K562 (cell line): ENCODE results near the gene SRSF11. TPM values are rescaled to one million over a fixed set of nuclear protein-coding genes. Genes with fewer than 3 reads are reported as not detected.

Source experiments
- ATAC-seq: fragments of 200-7000 bp; cut with Tn5 transposase; 3 replicates; pipeline ENCODE4 v1.9.1; 2020; ENCODE audit warnings: moderate library complexity
- BruUV-seq: library from RNA; stranded (reverse); fragments of 400-500 nt; replicated peaks from 2 replicates; lab custom pipeline; 2021; lab: Mats Ljungman, UMichigan
- CTCF ChIA-PET: fragments of 300-600 bp; formaldehyde crosslinking; extraction: SDS; loops from one replicate; lab custom pipeline; 2021; ENCODE audit warnings: low intra/inter-chr PET ratio; lab: Yijun Ruan, JAX
- POLR2A ChIA-PET: fragments of 300-600, 350-650 bp; sonication (Branson Sonifier 250); formaldehyde crosslinking; extraction: SDS; loops from one replicate; lab custom pipeline; 2021; ENCODE audit warnings: antibody characterized with exemption, inconsistent platforms; lab: Yijun Ruan, JAX
- DNase-seq, 4 experiments: peaks; one replicate each; pipeline versions ENCODE4 v3.0.0 to v3.0.0-alpha.2; 2011 to 2018; ENCODE audit warnings: low spot score in 3 of 4, mixed read lengths in 3 of 4; ENCODE audit errors: extremely low read depth in 1 of 4
- FAIRE-seq: peaks from 2 replicates; lab custom pipeline; 2011; peaks lifted over from hg19 to GRCh38; lab: Jason Lieb, UNC
- H2AFZ ChIP-seq: 2 replicates; pipeline ENCODE4 v1.6.0; 2011; ENCODE audit warnings: low read depth, low read length, control low read depth, inconsistent platforms
- H3K27ac ChIP-seq: fragments of 200-600 bp; 3 replicates; pipeline ENCODE4 v1.8.0; 2011; ENCODE audit warnings: low read depth, mild to moderate bottlenecking, control low read depth, inconsistent platforms, low read length, moderate library complexity, mixed read lengths; ENCODE audit errors: extremely low read depth
- H3K27me3 ChIP-seq, 2 experiments: fragments of 300-600 bp in 1 of 2; 2 replicates in 1 of 2; 3 replicates in 1 of 2; pipeline versions ENCODE4 v1.6.0 to v1.8.0; 2011; ENCODE audit warnings: inconsistent platforms in 2 of 2, low read length in 2 of 2, mild to moderate bottlenecking in 1 of 2, mixed read lengths in 1 of 2, moderate library complexity in 1 of 2; ENCODE audit not compliant: control insufficient read depth in 2 of 2, insufficient read depth in 2 of 2
- H3K36me3 ChIP-seq: fragments of 300-600 bp; 3 replicates; pipeline ENCODE4 v1.8.0; 2011; ENCODE audit warnings: mild to moderate bottlenecking, low read length, inconsistent platforms; ENCODE audit not compliant: control insufficient read depth, insufficient read depth
- H3K4me1 ChIP-seq, 2 experiments: fragments of 200-600 bp in 1 of 2; replicated peaks in 1 of 2; 2 replicates in 1 of 2; 3 replicates in 1 of 2; pipeline versions ENCODE4 v1.5.1 to v1.8.0; 2011; ENCODE audit warnings: inconsistent platforms in 2 of 2, low read length in 2 of 2, mild to moderate bottlenecking in 1 of 2, mixed read lengths in 1 of 2, moderate library complexity in 1 of 2; ENCODE audit not compliant: control insufficient read depth in 2 of 2, insufficient read depth in 2 of 2
- H3K4me2 ChIP-seq: 2 replicates; pipeline ENCODE4 v1.6.1; 2011; ENCODE audit warnings: low read length, control low read depth, inconsistent platforms, mixed read lengths; ENCODE audit not compliant: insufficient read depth
- H3K4me3 ChIP-seq: fragments of 200-600 bp; sonication (generic), shearing (Covaris generic); 2 replicates; pipeline ENCODE4 v1.5.1; 2016; ENCODE audit warnings: control low read depth, inconsistent platforms
- H3K79me2 ChIP-seq: fragments of 200-600 bp; 3 replicates; pipeline ENCODE4 v1.8.0; 2011; ENCODE audit warnings: low read length, inconsistent platforms; ENCODE audit not compliant: control insufficient read depth, insufficient read depth
- H3K9ac ChIP-seq, 2 experiments: 2 replicates each; pipeline versions ENCODE4 v1.6.0 to v1.6.1; 2011; ENCODE audit warnings: low read depth in 2 of 2, low read length in 2 of 2, control low read depth in 1 of 2, inconsistent platforms in 1 of 2, mild to moderate bottlenecking in 1 of 2, mixed read lengths in 1 of 2; ENCODE audit not compliant: insufficient read depth in 1 of 2
- H3K9me1 ChIP-seq: one replicate; pipeline ENCODE4 v1.6.0; 2011; ENCODE audit warnings: inconsistent platforms, mild to moderate bottlenecking, low read length, moderate library complexity; ENCODE audit not compliant: control insufficient read depth, insufficient read depth
- H3K9me3 ChIP-seq: replicated peaks from 2 replicates; pipeline ENCODE4 v1.5.1; 2011; ENCODE audit warnings: low read depth, low read length, inconsistent platforms; ENCODE audit not compliant: control insufficient read depth, insufficient read depth
- H4K20me1 ChIP-seq: replicated peaks from 2 replicates; pipeline ENCODE4 v1.6.1; 2011; ENCODE audit warnings: low read length, inconsistent platforms, mixed read lengths; ENCODE audit not compliant: control insufficient read depth, insufficient read depth
- KLF6 ChIP-seq: fragments of 250-450 bp; sonication (Bioruptor Pico); IDR thresholded peaks from 2 replicates; pipeline ENCODE4 v1.4.0; 2020; ENCODE audit warnings: mild to moderate bottlenecking, moderate library complexity, borderline replicate concordance
- PBX2 ChIP-seq, 2 experiments: IDR thresholded peaks in 1 of 2; conservative IDR thresholded peaks in 1 of 2; 2 replicates each; pipeline ENCODE4 v1.6.1; 2016; ENCODE audit warnings: low read depth in 2 of 2, mild to moderate bottlenecking in 1 of 2, missing compliant biosample characterization in 1 of 2, missing genetic modification characterization in 1 of 2, moderate library complexity in 1 of 2
- TAF7 ChIP-seq: fragments of 450-650 bp; IDR thresholded peaks from 2 replicates; pipeline ENCODE4 v1.6.1; 2016; ENCODE audit warnings: missing genetic modification characterization, missing compliant biosample characterization
- TCF7L2 ChIP-seq: fragments of 150-350 bp; IDR thresholded peaks from 2 replicates; pipeline ENCODE4 v1.6.1; 2016; ENCODE audit warnings: low read depth, mild to moderate bottlenecking, low read length, moderate library complexity
- XRCC4 ChIP-seq: IDR thresholded peaks from one replicate; pipeline ENCODE4 v1.6.1; 2011; ENCODE audit not compliant: insufficient read depth, insufficient read length; ENCODE audit errors: extremely low read depth
- ZC3H4 ChIP-seq: sonication (generic); formaldehyde crosslinking; IDR thresholded peaks from 2 replicates; pipeline ENCODE4 v1.9.0; 2021; ENCODE audit warnings: missing genetic modification reagents, borderline replicate concordance
- ZNF239 ChIP-seq: fragments of 250-450 bp; sonication (Bioruptor Pico); IDR thresholded peaks from 2 replicates; pipeline ENCODE4 v1.4.0; 2020; ENCODE audit warnings: mild to moderate bottlenecking
- WGBS: fragments of 100-300 bp; shearing (Covaris generic); methylation state at CpG from one replicate; pipeline ENCODE4 v1.1.6; 2016; ENCODE audit warnings: low coverage, mixed read lengths; ENCODE audit not compliant: insufficient coverage; ENCODE audit errors: missing lambda C conversion rate; 5-methylcytosine and 5-hydroxymethylcytosine counted together
- in situ Hi-C: fragments of 300-500 bp; cut with MboI; formaldehyde crosslinking; loops from 4 replicates; pipeline ENCODE4 v1.15.0; 2018; ENCODE audit warnings: inconsistent platforms, mixed read lengths
- intact Hi-C: fragments of 100-400 bp; cut with micrococcal nuclease; formaldehyde crosslinking; loops from 2 replicates; pipeline ENCODE4 v1.14.2; 2022
- polyA plus RNA-seq, 8 experiments: library from polyadenylated mRNA; depleted of rRNA in 4 of 8; stranded (reverse) in 5 of 8; unstranded in 3 of 8; fragments of >200 nt; fragmentation: Nextera tagmentation in 2 of 8; fragmentation: Illumina TruSeq in 1 of 8; extraction: Ambion mirVana in 2 of 8; extraction: Trizol in 1 of 8; gene quantifications; 2 replicates each; pipeline versions ENCODE4 v1.2.1 to v1.2.3, GENCODE V29; 2011 to 2014; ENCODE audit warnings: inconsistent platforms in 1 of 8, missing spikeins in 1 of 8
- total RNA-seq, 7 experiments: library from RNA; depleted of rRNA in 6 of 7; stranded (reverse); fragments of >200 nt in 6 of 7; fragmentation: Illumina TruSeq in 2 of 7; extraction: Trizol in 2 of 7; gene quantifications; 2 replicates each; pipeline versions ENCODE4 v1.2.1 to v1.2.3, GENCODE V29; 2011 to 2021; ENCODE audit warnings: low replicate concordance in 1 of 7
- TF ChIP-seq, protein P1 (sequence below): sonication (generic); formaldehyde crosslinking; IDR thresholded peaks from 2 replicates; pipeline ENCODE4 v1.8.0; 2022; ENCODE audit warnings: mild to moderate bottlenecking, low read depth, missing genetic modification reagents

Gene SRSF11
- total and polyA plus RNA-seq, 9 of the 15 experiments (the other 6 are each of a cell fraction or from before 2014, with no cell fraction given), result 76.9 to 418 (median 190) TPM

DNA sequence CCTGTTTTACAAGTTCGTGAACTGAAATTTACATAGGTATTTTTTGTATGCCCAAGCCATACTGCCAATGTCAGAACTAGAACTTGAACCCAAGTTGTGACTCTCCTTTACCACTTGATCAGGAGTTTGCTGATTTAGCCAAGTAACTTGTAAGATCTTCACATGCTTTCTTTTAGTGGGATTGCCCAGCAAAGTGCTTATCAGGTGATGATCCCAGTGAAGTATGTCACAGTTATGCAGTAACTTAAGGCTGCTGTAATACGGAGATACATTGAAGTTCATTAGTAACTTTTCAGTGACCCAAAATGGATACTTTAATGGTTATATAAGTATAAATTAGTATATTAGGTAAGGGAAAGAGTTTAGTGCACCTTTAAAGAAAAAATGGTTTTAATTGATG lies 3.8 kb downstream of the SRSF11 start:
- Histone ChIP-seq H3K36me3 (peaks cover 81% of the 10 kb centered on the region), H3K79me2 (peaks cover 97% of the 10 kb centered on the region), H3K9me3 (no peaks in the 10 kb centered on the region), H3K9ac (no peak overlapping the region), H3K4me1 (peaks cover 8 to 18% of the 10 kb centered on the region in 2 experiments; a peak in 4 of 5 replicates), H4K20me1 (peaks cover 14% of the 10 kb centered on the region; the same call in 1 of the 2 replicates), H3K27ac (no peak overlapping the region), H3K9me1 (no peaks in the 10 kb centered on the region), H3K27me3 (no peaks in the 10 kb centered on the region), H2AFZ (no peak overlapping the region), H3K4me2 (no peak overlapping the region; the same call in 1 of the 2 replicates), H3K4me3 (no peak overlapping the region)
- WGBS, result 93% methylated on average over 2 of the region's 2 CpGs
- TF ChIP-seq XRCC4, result no peak
- TF ChIP-seq ZC3H4 (CRISPR knock-in tag), result no peak
- no peak for TF ChIP-seq ZNF239 (CRISPR knock-in tag)
- TF ChIP-seq KLF6 (CRISPR knock-in tag), result no peak
- no peak for TF ChIP-seq TAF7
- no peak for TF ChIP-seq TCF7L2
- TF ChIP-seq PBX2 (CRISPR knock-in tag; IDR thresholded peaks at IDR 0.05; ENCODE audit: low read depth), result no peak
- no peak for TF ChIP-seq PBX2 (tag; conservative IDR thresholded peaks at IDR 0.05; ENCODE audit: low read depth)
- TF ChIP-seq, protein P1, sequence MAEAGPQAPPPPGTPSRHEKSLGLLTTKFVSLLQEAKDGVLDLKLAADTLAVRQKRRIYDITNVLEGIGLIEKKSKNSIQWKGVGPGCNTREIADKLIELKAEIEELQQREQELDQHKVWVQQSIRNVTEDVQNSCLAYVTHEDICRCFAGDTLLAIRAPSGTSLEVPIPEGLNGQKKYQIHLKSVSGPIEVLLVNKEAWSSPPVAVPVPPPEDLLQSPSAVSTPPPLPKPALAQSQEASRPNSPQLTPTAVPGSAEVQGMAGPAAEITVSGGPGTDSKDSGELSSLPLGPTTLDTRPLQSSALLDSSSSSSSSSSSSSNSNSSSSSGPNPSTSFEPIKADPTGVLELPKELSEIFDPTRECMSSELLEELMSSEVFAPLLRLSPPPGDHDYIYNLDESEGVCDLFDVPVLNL, result no peak
- intact Hi-C loops (loop anchor here (5.0 kb wide), 2 partner anchors 187 to 193 kb away; partner anchors contain the start of gene CTH), in situ Hi-C loops (no loop called here)
- FAIRE-seq (no peak), ATAC-seq (no peak), DNase-seq (no peak)
- BruUV-seq, result no TSS peak
- CTCF ChIA-PET, result no interaction called here
- POLR2A ChIA-PET, result no interaction called here
